B cell (primary cell): ENCODE measurements around the gene CREB3L1. TPM values are rescaled to one million over a fixed set of nuclear protein-coding genes. Genes with fewer than 3 reads are reported as not detected.

ENCODE experiments used
- ATAC-seq: fragments of 200-7000 bp; cut with Tn5 transposase; one replicate; pipeline ENCODE4 v1.10.0; 2021; ENCODE audit warnings: low read depth, mild to moderate bottlenecking, moderate number of reproducible peaks, moderate library complexity
- CTCF ChIA-PET: fragments of 350-600 bp; sonication (Branson Sonifier 250); formaldehyde crosslinking; loops from one replicate; lab custom pipeline; 2021; ENCODE audit warnings: antibody characterized with exemption, inconsistent platforms; lab: Charles Lee
- POLR2A ChIA-PET: fragments of 350-600 bp; sonication (Branson Sonifier 250); formaldehyde crosslinking; loops from one replicate; lab custom pipeline; 2021; ENCODE audit warnings: antibody characterized with exemption; lab: Charles Lee
- DNase-seq: peaks from one replicate; pipeline ENCODE4 v3.0.0; 2013
- H2AFZ ChIP-seq: 2 replicates; pipeline ENCODE4 v1.6.1; 2012; ENCODE audit warnings: mild to moderate bottlenecking, low read depth, low read length; ENCODE audit not compliant: insufficient read depth, poor library complexity, severe bottlenecking
- H3K27ac ChIP-seq, 2 donors: 1 replicate in 1 of 2; 2 replicates in 1 of 2; pipeline ENCODE4 v1.5.1; 2012 to 2013; ENCODE audit warnings: low read length in 2 of 2, mild to moderate bottlenecking in 2 of 2, moderate library complexity in 1 of 2
- H3K27me3 ChIP-seq, 4 experiments: fragments of 200-600 bp in 1 of 4; sonication (generic) in 1 of 4; replicated peaks in 1 of 4; 1 replicate in 2 of 4; 2 replicates in 2 of 4; pipeline versions ENCODE4 v1.6.1 to v1.7.0; 2013 to 2016; ENCODE audit warnings: low read length in 3 of 4, mild to moderate bottlenecking in 2 of 4, mixed read lengths in 1 of 4, moderate library complexity in 1 of 4; ENCODE audit not compliant: insufficient read depth in 4 of 4, control insufficient read depth in 3 of 4; ENCODE audit errors: control extremely low read depth in 1 of 4
- H3K36me3 ChIP-seq, 2 experiments: replicated peaks in 1 of 2; 1 replicate in 1 of 2; 2 replicates in 1 of 2; pipeline versions ENCODE4 v1.6.1 to v1.7.1; 2013; ENCODE audit warnings: low read length in 1 of 2; ENCODE audit not compliant: insufficient read depth in 2 of 2, control insufficient read depth in 1 of 2; ENCODE audit errors: control extremely low read depth in 1 of 2, extremely low read depth in 1 of 2
- H3K4me1 ChIP-seq, 2 donors: fragments of 200-600 bp in 1 of 2; sonication (generic) in 1 of 2; 1 replicate in 1 of 2; 2 replicates in 1 of 2; pipeline versions ENCODE4 v1.5.1 to v1.6.1; 2013 to 2017; ENCODE audit warnings: low read length in 2 of 2; ENCODE audit not compliant: control insufficient read depth in 2 of 2, insufficient read depth in 2 of 2
- H3K4me2 ChIP-seq: replicated peaks from 2 replicates; pipeline ENCODE3; 2012; ENCODE audit warnings: mild to moderate bottlenecking, low read depth, low read length; ENCODE audit not compliant: poor library complexity, severe bottlenecking
- H3K4me3 ChIP-seq, 5 experiments: fragments of 200-600 bp in 1 of 5; sonication (generic) in 1 of 5; 1 replicate in 3 of 5; 2 replicates in 2 of 5; pipeline versions ENCODE4 v1.5.1 to v1.7.0; 2011 to 2016; ENCODE audit warnings: low read length in 4 of 5, mild to moderate bottlenecking in 4 of 5, low read depth in 2 of 5, control low read depth in 1 of 5, moderate library complexity in 1 of 5; ENCODE audit not compliant: insufficient read depth in 1 of 5; ENCODE audit errors: control extremely low read depth in 1 of 5, extremely low read depth in 1 of 5
- H3K79me2 ChIP-seq: fragments of 200-600 bp; sonication (generic); one replicate; pipeline ENCODE4 v1.6.0; 2016; ENCODE audit warnings: low read length; ENCODE audit not compliant: control insufficient read depth, insufficient read depth
- H3K9ac ChIP-seq: fragments of 200-600 bp; sonication (generic); 2 replicates; pipeline ENCODE4 v1.6.1; 2017; ENCODE audit warnings: mild to moderate bottlenecking, low read length, moderate library complexity
- H3K9me3 ChIP-seq, 3 donors: one replicate each; pipeline versions ENCODE4 v1.6.1 to v1.7.1; 2013; ENCODE audit warnings: low read length in 2 of 3; ENCODE audit not compliant: control insufficient read depth in 2 of 3, insufficient read depth in 1 of 3; ENCODE audit errors: control extremely low read depth in 1 of 3
- H4K20me1 ChIP-seq: 2 replicates; pipeline ENCODE4 v1.6.0; 2012; ENCODE audit warnings: mild to moderate bottlenecking, low read length; ENCODE audit not compliant: insufficient read depth, control insufficient read depth, poor library complexity, severe bottlenecking
- H3K27ac Mint-ChIP-seq: one replicate; pipeline ENCODE4 v1.8.0; 2021; ENCODE audit warnings: mixed read lengths
- H3K27me3 Mint-ChIP-seq: one replicate; pipeline ENCODE4 v1.8.0; 2021; ENCODE audit warnings: mixed read lengths
- H3K4me1 Mint-ChIP-seq: one replicate; pipeline ENCODE4 v1.8.0; 2021; ENCODE audit warnings: mixed read lengths
- H3K4me3 Mint-ChIP-seq: one replicate; pipeline ENCODE4 v1.8.0; 2021; ENCODE audit warnings: mixed read lengths
- H3K9me3 Mint-ChIP-seq: one replicate; pipeline ENCODE4 v1.8.0; 2022; ENCODE audit warnings: mixed read lengths; ENCODE audit not compliant: insufficient read depth
- EZH2 ChIP-seq: IDR thresholded peaks from 2 replicates; pipeline ENCODE4 v1.6.1; 2012; ENCODE audit warnings: borderline replicate concordance, low read depth, mild to moderate bottlenecking, moderate library complexity, low read length; ENCODE audit not compliant: insufficient read depth, poor library complexity, severe bottlenecking
- WGBS: methylation state at CpG from one replicate; pipeline ENCODE4 v1.1.5; 2013; ENCODE audit warnings: missing lambda C conversion rate; ENCODE audit not compliant: insufficient coverage; 5-methylcytosine and 5-hydroxymethylcytosine counted together
- intact Hi-C: fragments of 100-400 bp; cut with micrococcal nuclease; formaldehyde crosslinking; loops from one replicate; pipeline ENCODE4 v1.10.0; 2022
- polyA plus RNA-seq: library from polyadenylated mRNA; depleted of rRNA; stranded (reverse); fragments of >200 nt; gene quantifications from 2 replicates; pipeline ENCODE4 v1.2.3, GENCODE V29; 2012
- total RNA-seq, 2 donors: library from RNA; stranded (reverse); fragments of 120-200 nt in 1 of 2; gene quantifications; 1 replicate in 1 of 2; 2 replicates in 1 of 2; pipeline versions ENCODE4 v1.2.3 to v1.2.4, GENCODE V29; 2013 to 2022
- TF ChIP-seq, protein P1 (sequence below): fragments of 200-600 bp; IDR thresholded peaks from one replicate; pipeline ENCODE4 v1.8.0; 2022; ENCODE audit warnings: antibody characterized with exemption, mild to moderate bottlenecking

CREB3L1 gene
- total and polyA plus RNA-seq, 2 donors (not counting 1 experiment from before 2014, with no cell fraction given) = not detected

GRCh38 chr11:46370253-46370652 lies 92.8 kb downstream of the CREB3L1 start:
- DNase-seq (no peak), ATAC-seq (no peak)
- intact Hi-C loops = no loop called here
- H3K9me3 ChIP-seq = no peaks in the 10 kb centered on the region
- no peaks in the 10 kb centered on the region for H3K27me3 ChIP-seq
- no peak overlapping the region for H3K27ac Mint-ChIP-seq
- H3K4me3 ChIP-seq = no peak overlapping the region
- WGBS = 93% methylated on average over 11 of the region's 13 CpGs
- TF ChIP-seq EZH2 = no peak
- TF ChIP-seq, protein P1, sequence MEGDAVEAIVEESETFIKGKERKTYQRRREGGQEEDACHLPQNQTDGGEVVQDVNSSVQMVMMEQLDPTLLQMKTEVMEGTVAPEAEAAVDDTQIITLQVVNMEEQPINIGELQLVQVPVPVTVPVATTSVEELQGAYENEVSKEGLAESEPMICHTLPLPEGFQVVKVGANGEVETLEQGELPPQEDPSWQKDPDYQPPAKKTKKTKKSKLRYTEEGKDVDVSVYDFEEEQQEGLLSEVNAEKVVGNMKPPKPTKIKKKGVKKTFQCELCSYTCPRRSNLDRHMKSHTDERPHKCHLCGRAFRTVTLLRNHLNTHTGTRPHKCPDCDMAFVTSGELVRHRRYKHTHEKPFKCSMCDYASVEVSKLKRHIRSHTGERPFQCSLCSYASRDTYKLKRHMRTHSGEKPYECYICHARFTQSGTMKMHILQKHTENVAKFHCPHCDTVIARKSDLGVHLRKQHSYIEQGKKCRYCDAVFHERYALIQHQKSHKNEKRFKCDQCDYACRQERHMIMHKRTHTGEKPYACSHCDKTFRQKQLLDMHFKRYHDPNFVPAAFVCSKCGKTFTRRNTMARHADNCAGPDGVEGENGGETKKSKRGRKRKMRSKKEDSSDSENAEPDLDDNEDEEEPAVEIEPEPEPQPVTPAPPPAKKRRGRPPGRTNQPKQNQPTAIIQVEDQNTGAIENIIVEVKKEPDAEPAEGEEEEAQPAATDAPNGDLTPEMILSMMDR = no peak
- peaks cover 9% of the 10 kb centered on the region for H3K79me2 ChIP-seq
- no peak overlapping the region for H3K27ac ChIP-seq
- H4K20me1 ChIP-seq = peaks cover 42% of the 10 kb centered on the region
- no peak overlapping the region for H2AFZ ChIP-seq
- H3K9ac ChIP-seq = no peak overlapping the region
- H3K4me1 Mint-ChIP-seq = peaks cover 8% of the 10 kb centered on the region
- CTCF ChIA-PET = interaction anchor here (1.1 kb wide), 1 partner anchor 14 kb away, joined by 3 read pairs; no protein-coding TSS in a partner anchor
- H3K27me3 Mint-ChIP-seq = no peaks in the 10 kb centered on the region
- no peak overlapping the region for H3K4me3 Mint-ChIP-seq
- POLR2A ChIA-PET = no interaction called here
- H3K4me2 ChIP-seq = no peak overlapping the region
- peaks cover 0 to 25% of the 10 kb centered on the region in 2 experiments for H3K36me3 ChIP-seq
- peaks cover 0 to 4% of the 10 kb centered on the region in 2 donors for H3K4me1 ChIP-seq
- H3K9me3 Mint-ChIP-seq = no peaks in the 10 kb centered on the region

Other genes starting within 250 kb of the CREB3L1 start
- gene PHF21A, start 156.2 kb upstream of the CREB3L1 start, total RNA-seq = 96.4 and 103 TPM in 2 replicates
- gene PHF21A, start 156.2 kb upstream of the CREB3L1 start, polyA plus RNA-seq = 41.9 and 75.6 TPM in 2 replicates
- 56.6 and 60.9 TPM in 2 replicates for gene DGKZ, start 69.8 kb downstream of the CREB3L1 start, total RNA-seq
- 79.5 and 84.5 TPM in 2 replicates for gene DGKZ, start 69.8 kb downstream of the CREB3L1 start, polyA plus RNA-seq
- 2.6 and 2.9 TPM in 2 replicates for gene MDK, start 104.0 kb downstream of the CREB3L1 start, total RNA-seq
- gene MDK, start 104.0 kb downstream of the CREB3L1 start, polyA plus RNA-seq = 1.2 and 1.5 TPM in 2 replicates
- gene CHRM4, start 114.1 kb downstream of the CREB3L1 start, total RNA-seq = 0.49 TPM in 1 of 2 replicates, not detected in the other
- 1.4 and 2.7 TPM in 2 replicates for gene CHRM4, start 114.1 kb downstream of the CREB3L1 start, polyA plus RNA-seq